ENCODE data around the gene BRAF.
"Not testable (repeated sequence)": the region's sequence is repeated elsewhere in the genome, so short reads cannot be mapped to it uniquely, and the experiment has no call there.

BRAF gene

GRCh38 chr7:140917258-140917657 is 7.5 kb downstream of the BRAF start:
- no peak for DNase-seq

GRCh38 chr7:140915935-140916555 is 8.7 kb downstream of the BRAF start:
- no peak for DNase-seq

DNA sequence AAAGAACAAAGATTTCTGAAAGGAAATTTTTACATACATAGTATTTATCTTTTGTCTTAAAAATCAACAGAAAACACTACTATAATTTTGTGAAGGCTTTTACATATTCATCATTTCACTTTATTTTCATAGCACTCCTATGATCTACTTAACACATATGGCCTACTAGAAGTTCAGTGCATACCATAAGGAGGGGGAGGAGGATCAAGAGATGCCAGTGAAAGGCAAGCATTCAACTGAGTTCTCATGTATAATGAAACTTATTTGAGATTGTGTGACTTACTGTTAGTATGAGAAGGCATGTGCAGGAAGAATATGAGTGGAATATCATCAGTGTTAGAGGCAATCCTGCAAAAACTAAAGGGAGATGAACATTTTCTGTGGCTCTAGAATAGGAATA is 10.6 kb downstream of the BRAF start:
- DNase-seq, result no peak

DNA sequence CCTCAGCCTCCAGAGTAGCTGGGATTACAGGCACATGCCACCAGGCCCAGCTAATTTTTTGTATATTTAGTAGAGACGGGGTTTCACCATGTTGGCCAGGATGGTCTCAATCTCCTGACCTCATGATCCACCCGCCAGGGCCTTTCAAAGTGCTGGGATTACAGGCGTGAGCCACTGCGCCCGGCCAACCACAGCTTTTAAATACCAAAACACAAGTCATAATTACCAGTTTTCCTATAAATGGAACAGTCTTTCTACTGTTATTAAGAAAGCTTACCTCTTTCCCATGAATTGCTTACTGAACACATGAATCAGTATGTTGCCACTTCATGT is 11.2 kb downstream of the BRAF start:
- DNase-seq, result not testable (repeated sequence)

- no peak for DNase-seq
Observed at GRCh38 chr7:140911746-140912145, 13.0 kb downstream of the BRAF start.

- no peak for DNase-seq
Observed at GRCh38 chr7:140909476-140910161, 15.1 kb downstream of the BRAF start.

DNA sequence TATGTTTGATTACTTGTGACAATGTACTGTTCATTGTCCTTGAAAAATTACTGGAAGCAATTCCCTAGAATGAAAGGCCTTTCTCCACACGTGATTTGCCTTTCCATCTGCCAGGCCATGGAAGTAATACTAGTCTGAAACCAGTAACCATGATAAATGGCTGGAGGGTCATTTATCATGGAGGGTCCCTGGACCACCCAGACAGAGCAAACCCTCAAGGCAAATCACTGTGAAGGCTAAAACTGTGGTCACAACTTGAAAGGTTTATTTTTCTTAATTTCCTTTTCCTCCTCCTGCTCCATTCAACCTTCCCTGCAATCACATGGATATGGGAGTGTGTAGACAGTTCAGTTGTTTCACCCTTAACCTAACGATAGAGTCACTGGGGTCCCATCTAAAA is 16.4 kb downstream of the BRAF start:
- DNase-seq, result no peak

GRCh38 chr7:140903741-140904480 is 20.8 kb downstream of the BRAF start:
- DNase-seq, result no peak

GRCh38 chr7:140902303-140902953 is 22.3 kb downstream of the BRAF start:
- DNase-seq, result no peak

- no peak for DNase-seq
Observed at GRCh38 chr7:140901941-140902302, 22.8 kb downstream of the BRAF start.

- no peak for DNase-seq
Observed at GRCh38 chr7:140899883-140900282, 24.8 kb downstream of the BRAF start.

DNA sequence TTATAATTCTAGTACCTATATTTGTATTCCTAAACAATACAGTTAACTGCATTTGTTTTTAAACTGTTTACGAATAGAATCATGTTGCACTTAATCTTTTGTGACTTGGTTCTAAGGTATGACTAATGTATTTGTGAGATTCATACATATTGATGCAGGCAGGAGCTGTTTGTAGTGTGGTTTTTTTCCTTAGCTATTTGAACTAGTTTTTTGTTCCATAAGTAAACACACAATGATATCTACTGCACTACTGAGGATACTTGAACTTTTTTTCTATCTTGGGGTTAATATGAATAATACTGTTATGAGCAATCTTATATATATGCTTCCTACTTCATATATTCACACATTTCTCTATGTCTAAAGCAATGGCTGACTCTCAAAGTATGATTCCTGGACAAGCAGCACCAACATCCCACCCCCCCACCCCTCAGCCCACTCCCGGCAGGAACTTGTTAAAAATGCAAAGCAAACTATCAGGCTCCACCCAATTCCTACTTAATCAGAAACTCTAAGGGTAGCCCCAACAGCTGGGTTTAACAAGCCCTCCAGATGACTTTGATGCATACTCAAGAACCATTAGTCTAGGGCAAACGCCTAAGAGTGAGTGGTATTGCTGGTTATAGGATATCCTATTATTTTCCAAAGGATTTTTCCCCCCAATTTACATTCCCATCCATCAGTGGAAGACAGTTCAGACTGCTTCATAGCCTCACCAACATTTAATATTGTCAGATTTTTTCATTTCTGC is 25.8 kb downstream of the BRAF start:
- DNase-seq, result no peak

- DNase-seq, result no peak
Observed at GRCh38 chr7:140896996-140897395, 27.7 kb downstream of the BRAF start.

GRCh38 chr7:140889645-140890044 is 35.1 kb downstream of the BRAF start:
- DNase-seq, result no peak

GRCh38 chr7:140889150-140889549 is 35.6 kb downstream of the BRAF start:
- DNase-seq, result no peak

GRCh38 chr7:140888087-140888486 is 36.6 kb downstream of the BRAF start:
- no peak for DNase-seq

- no peak for DNase-seq
Observed at GRCh38 chr7:140885735-140886334, 38.9 kb downstream of the BRAF start.

DNA sequence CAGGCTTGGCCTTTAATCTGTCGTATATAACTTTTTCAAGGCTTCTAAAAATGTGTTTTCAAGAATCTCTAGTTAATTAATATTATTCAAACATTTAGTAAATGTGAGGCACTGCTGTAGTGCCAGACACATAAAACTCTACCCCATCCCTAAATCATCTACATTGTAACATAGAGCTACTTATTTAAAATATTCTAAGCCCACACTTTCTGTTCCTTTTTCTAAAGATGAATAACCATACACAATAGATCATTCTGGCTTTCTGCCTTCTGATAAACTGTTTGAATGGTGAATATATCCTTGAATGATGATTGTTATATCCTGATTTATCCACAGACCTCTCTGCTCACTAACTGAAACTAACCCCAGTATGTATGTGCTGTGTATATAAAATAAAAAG is 41.4 kb downstream of the BRAF start:
- no peak for DNase-seq

GRCh38 chr7:140882834-140883233 is 41.9 kb downstream of the BRAF start:
- DNase-seq, result not testable (repeated sequence)

DNA sequence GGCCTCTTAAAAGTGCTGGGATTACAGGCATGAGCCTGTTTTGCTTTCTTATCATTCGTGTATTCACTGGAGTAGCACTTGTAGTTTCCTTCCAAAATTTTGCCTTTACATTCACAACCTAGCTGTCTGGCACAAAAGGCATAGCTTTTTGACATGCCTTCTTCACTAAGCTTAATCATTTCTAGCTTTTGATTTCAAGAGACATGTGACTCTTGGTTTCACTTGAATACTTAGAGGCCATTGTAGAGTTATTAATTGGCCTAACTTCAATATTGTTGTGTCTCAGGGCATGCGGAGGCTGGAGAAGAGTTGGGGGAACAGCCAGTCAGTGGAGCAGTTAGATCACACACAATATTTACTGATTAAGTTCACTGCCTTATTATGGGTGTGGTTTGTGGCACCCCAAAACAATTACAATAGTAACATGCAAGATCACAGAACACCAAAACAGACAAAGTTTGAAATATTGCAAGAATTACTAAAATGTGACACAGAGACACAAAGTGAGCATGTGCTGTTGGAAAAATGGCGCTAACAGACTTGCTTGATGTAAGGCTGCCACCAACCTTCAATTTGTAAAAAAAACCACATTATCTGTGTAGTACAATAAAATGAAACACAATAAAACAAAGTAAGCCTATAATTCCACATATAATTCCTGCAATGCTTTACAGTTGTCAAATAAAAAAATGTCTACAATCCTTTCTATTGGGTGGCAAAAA is 43.1 kb downstream of the BRAF start:
- DNase-seq, result no peak

- DNase-seq, result no peak
Observed at GRCh38 chr7:140877249-140877524, 47.5 kb downstream of the BRAF start.

DNA sequence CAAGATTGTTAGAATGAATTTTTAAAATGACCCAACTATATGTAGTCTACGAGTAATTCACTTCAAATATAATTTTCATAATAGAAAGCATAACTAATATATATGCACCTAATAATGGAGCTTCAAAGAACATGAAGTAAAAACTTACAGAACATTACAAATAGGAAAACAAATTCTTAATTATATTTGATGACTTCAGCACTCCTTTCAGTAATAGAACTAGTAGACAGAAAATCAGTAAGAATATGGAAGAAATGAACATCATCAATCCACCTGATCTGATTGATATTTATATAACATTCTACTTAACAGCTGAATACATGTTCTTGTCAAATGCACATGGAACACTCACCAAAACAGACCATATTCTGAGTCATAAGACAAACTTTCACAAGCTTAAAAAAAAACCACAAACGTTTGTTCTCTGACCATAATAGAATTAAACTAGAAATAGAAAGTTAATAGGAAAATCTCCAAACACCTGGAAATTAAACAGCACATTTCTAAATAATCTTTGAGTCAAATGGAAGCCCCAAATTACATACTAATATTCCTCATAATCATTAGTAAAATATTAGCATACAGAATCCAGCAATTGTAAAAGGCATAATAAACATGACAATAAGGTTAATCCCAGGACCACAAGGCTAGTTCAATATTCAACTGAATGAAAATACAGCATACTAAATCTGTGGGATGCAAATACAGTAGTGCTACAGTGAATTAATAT is 48.0 kb downstream of the BRAF start:
- DNase-seq, result no peak

Measured in NCI-H146 (cell line).